ENCODE results near the gene TMEM109. TPM values are rescaled to one million over a fixed set of nuclear protein-coding genes. Genes with fewer than 3 reads are reported as not detected.

The TMEM109 gene
- total and polyA plus RNA-seq, 9 of the 15 experiments (the other 6 are each of a cell fraction or from before 2014, with no cell fraction given) = 9.2 to 71.3 (median 30.5) TPM

DNA sequence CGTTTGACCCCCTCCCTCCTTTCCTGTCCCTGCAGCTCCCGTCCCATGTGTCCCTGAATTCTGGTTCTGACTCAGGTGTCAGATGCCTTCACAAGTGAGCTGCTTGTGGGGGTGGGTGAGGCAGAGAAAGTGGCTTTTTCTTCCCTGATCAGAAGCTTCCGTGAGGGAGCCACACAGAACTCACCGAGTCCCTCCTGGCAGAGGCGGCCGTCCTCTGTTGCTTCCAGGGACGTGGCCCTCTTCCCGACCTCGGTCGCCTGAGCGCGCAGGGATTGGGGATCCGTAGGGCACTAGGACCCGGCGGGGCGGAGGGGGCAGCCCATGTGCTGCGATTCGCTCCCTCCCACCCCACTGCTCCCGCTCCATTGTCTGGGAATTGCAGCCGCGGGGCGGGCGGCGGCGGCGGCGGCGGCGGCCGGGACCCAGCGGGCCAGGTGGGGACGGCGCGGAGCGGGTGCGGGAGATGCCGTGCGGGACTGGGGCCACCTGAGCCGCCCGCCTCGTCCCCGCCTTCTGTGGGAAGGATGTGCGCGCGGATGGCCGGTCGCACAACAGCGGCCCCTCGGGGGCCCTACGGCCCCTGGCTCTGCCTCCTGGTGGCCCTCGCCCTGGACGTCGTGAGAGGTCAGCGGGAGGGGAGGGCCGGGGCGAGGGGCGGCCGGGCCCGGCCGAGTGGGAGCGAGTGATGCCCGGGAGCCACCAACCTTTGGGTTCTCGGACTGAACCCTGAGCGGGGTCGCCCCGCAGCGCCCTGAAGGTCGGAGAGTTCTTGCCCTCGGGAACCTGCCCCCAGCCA lies 10.3 kb downstream of the TMEM109 start, which contains the start of gene TMEM132A (continued):
- TF ChIP-seq, protein P1, sequence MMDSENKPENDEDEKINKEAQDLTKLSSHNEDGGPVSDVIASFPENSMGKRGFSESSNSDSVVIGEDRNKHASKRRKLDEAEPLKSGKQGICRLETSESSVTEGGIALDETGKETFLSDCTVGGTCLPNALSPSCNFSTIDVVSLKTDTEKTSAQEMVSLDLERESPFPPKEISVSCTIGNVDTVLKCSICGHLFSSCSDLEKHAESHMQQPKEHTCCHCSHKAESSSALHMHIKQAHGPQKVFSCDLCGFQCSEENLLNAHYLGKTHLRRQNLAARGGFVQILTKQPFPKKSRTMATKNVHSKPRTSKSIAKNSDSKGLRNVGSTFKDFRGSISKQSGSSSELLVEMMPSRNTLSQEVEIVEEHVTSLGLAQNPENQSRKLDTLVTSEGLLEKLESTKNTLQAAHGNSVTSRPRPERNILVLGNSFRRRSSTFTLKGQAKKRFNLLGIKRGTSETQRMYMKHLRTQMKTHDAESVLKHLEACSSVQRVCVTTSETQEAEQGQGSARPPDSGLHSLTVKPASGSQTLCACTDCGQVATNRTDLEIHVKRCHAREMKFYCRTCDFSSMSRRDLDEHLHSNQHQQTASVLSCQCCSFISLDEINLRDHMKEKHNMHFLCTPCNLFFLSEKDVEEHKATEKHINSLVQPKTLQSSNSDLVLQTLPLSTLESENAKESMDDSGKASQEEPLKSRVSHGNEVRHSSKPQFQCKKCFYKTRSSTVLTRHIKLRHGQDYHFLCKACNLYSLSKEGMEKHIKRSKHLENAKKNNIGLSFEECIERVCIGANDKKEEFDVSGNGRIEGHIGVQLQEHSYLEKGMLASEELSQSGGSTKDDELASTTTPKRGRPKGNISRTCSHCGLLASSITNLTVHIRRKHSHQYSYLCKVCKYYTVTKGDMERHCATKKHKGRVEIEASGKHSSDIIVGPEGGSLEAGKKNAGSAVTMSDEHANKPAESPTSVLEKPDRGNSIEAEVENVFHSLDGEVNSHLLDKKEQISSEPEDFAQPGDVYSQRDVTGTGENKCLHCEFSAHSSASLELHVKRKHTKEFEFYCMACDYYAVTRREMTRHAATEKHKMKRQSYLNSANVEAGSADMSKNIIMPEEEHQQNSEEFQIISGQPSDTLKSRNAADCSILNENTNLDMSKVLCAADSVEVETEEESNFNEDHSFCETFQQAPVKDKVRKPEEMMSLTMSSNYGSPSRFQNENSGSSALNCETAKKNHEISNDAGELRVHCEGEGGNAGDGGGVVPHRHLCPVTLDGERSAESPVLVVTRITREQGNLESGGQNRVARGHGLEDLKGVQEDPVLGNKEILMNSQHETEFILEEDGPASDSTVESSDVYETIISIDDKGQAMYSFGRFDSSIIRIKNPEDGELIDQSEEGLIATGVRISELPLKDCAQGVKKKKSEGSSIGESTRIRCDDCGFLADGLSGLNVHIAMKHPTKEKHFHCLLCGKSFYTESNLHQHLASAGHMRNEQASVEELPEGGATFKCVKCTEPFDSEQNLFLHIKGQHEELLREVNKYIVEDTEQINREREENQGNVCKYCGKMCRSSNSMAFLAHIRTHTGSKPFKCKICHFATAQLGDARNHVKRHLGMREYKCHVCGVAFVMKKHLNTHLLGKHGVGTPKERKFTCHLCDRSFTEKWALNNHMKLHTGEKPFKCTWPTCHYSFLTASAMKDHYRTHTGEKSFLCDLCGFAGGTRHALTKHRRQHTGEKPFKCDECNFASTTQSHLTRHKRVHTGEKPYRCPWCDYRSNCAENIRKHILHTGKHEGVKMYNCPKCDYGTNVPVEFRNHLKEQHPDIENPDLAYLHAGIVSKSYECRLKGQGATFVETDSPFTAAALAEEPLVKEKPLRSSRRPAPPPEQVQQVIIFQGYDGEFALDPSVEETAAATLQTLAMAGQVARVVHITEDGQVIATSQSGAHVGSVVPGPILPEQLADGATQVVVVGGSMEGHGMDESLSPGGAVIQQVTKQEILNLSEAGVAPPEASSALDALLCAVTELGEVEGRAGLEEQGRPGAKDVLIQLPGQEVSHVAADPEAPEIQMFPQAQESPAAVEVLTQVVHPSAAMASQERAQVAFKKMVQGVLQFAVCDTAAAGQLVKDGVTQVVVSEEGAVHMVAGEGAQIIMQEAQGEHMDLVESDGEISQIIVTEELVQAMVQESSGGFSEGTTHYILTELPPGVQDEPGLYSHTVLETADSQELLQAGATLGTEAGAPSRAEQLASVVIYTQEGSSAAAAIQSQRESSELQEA (IDR thresholded peaks at IDR 0.05; ENCODE audit: low read depth) = no peak
- TF ChIP-seq ZNF77 (CRISPR knock-in tag; IDR thresholded peaks at IDR 0.05) (no peak), ZNF324 (CRISPR knock-in tag; IDR thresholded peaks at IDR 0.05) (no peak), ZNF24 (IDR thresholded peaks at IDR 0.05) (no peak), MECOM (CRISPR knock-in tag; IDR thresholded peaks at IDR 0.05) (no peak), TGIF2 (CRISPR knock-in tag; IDR thresholded peaks at IDR 0.05) (no peak), PURB (CRISPR knock-in tag; IDR thresholded peaks at IDR 0.05; ENCODE audit: low read depth) (no peak), SNRNP70 (optimal IDR thresholded peaks at IDR 0.05; ENCODE audit: low read depth, low read length) (no peak), FOXK1 (CRISPR knock-in tag; IDR thresholded peaks at IDR 0.05; ENCODE audit: borderline replicate concordance) (no peak), SMARCA4 (IDR thresholded peaks at IDR 0.05) (no peak), SIN3B (IDR thresholded peaks at IDR 0.05; ENCODE audit: low read depth) (no peak), CEBPG (CRISPR knock-in tag; IDR thresholded peaks at IDR 0.05) (no peak), CEBPG (tag; conservative IDR thresholded peaks at IDR 0.05 in 1 of 2, IDR thresholded peaks at IDR 0.05 in 1 of 2) (no peak), ZNF57 (CRISPR knock-in tag; IDR thresholded peaks at IDR 0.05) (no peak), BRF1 (IDR thresholded peaks at IDR 0.05; ENCODE audit: borderline replicate concordance, extremely low read depth, insufficient read length) (no peak), RHOXF2B (CRISPR knock-in tag; conservative IDR thresholded peaks at IDR 0.05) (no peak), ZSCAN29 (IDR thresholded peaks at IDR 0.05) (no peak)
- TF ChIP-seq, protein P2, sequence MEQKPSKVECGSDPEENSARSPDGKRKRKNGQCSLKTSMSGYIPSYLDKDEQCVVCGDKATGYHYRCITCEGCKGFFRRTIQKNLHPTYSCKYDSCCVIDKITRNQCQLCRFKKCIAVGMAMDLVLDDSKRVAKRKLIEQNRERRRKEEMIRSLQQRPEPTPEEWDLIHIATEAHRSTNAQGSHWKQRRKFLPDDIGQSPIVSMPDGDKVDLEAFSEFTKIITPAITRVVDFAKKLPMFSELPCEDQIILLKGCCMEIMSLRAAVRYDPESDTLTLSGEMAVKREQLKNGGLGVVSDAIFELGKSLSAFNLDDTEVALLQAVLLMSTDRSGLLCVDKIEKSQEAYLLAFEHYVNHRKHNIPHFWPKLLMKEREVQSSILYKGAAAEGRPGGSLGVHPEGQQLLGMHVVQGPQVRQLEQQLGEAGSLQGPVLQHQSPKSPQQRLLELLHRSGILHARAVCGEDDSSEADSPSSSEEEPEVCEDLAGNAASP (IDR thresholded peaks at IDR 0.05) = no peak
- TF ChIP-seq, protein P3, sequence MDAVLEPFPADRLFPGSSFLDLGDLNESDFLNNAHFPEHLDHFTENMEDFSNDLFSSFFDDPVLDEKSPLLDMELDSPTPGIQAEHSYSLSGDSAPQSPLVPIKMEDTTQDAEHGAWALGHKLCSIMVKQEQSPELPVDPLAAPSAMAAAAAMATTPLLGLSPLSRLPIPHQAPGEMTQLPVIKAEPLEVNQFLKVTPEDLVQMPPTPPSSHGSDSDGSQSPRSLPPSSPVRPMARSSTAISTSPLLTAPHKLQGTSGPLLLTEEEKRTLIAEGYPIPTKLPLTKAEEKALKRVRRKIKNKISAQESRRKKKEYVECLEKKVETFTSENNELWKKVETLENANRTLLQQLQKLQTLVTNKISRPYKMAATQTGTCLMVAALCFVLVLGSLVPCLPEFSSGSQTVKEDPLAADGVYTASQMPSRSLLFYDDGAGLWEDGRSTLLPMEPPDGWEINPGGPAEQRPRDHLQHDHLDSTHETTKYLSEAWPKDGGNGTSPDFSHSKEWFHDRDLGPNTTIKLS (IDR thresholded peaks at IDR 0.05; ENCODE audit: borderline replicate concordance, low read depth) = no peak

All from K562 (cell line).